SKM-1 (cell line): ENCODE data around the gene VPS26B.

Experiments
- DNase-seq: peaks from one replicate; lab custom pipeline; 2025; ENCODE audit not compliant: unreplicated experiment; lab: John Stamatoyannopoulos, UW

VPS26B gene

DNA sequence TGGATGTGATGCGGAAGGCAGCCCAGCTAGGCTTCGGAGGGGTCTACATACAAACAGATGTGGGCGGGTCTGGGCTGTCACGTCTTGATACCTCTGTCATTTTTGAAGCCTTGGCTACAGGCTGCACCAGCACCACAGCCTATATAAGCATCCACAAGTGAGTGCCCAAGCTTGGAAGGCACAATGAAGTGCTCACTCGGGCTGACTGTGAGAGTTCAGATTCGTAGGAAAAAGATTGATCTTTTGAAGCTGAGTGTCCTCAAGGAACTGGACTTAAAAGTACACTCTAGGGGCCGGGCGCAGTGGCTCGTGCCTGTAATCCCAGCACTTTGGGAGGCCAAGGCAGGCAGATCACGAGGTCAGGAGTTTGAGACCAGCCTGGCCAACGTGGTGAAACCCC, 32.6 kb downstream of the VPS26B start:
- no peak for DNase-seq

DNA sequence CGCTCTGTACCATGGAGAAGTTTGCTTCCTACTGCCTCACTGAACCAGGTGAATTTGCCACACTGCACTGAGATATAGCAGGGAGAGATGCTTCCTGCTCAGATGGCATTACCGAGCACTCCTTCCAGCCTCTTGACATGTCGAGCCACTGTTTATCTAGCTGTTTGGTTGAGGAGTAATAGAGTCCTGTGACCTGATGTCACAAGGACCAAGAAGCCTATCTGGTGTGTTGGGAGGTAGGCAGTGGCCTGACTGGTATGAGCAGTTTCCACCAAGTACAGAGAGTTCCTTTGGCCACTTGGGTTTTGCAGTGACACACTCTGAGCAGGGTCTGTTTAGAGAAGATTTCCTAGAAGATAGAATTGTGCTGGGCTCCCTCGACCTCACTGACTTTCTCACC, 34.1 kb downstream of the VPS26B start:
- no peak for DNase-seq

DNA sequence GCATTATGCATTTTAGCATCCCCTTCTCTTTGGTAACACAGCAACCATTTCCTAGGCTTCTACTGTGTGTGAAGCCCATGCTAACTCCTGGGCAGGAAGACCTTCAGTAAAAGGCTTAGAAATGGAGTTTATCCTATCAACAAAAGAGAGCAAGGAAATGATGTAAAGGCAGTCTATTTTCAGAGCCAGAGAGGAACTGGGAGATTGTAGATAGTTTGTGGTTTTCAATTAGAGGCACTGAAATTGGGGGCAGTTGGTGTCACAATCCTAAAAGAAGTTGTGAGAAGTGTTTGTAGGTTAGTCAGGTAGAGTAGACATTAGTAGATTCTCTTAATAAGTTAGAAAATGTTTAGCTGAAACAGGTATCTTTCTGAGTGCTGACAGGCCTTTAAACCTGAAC, 36.0 kb downstream of the VPS26B start:
- DNase-seq: peak; percentile 4

DNA sequence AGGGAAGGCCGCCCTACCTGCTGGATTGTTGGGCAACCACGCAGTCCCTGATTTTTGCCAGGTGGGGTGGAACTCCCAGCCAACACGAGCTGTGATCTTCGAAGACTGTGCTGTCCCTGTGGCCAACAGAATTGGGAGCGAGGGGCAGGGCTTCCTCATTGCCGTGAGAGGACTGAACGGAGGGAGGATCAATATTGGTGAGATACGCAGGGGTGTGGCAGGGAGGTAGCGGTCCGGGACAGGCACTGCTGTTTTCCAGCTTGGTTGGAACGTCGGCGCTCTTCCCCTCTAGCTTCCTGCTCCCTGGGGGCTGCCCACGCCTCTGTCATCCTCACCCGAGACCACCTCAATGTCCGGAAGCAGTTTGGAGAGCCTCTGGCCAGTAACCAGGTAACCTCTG, 36.5 kb downstream of the VPS26B start:
- no peak for DNase-seq

DNA sequence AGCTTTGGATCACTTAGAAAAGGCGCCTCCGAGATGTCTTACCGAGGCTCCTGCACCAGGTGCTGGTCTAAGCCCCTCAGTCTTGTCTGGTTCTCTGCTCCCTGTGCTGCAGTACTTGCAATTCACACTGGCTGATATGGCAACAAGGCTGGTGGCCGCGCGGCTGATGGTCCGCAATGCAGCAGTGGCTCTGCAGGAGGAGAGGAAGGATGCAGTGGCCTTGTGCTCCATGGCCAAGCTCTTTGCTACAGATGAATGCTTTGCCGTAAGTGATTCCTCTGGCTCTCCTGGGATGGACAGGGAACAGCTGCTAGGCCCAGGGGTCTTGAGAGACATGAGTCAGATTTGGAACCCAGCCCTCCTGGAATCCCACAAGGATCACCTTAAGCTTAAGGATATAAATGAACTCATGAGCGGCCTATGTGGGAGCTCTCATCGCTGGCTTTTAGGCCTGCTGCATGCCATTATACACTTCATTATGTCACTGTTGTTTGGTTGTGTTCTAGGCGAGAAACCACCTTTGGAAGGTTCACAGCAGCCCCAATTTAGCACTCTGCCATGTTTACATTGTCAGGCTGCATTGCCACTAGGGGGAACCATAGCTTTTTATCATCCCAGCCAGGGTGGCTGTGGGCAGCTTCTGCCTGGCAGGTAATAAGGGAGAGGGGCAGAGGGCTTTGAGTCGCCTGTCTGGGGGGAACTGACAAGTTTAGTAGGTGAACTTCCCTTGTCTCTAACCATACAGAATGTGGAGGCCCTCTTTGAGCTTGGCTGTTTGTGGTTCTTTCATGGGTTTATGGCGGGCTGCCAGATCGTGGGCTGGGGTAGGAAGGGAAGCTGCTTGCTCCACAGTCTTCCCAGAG, 37.4 kb downstream of the VPS26B start:
- DNase-seq: peak; percentile 11

DNA sequence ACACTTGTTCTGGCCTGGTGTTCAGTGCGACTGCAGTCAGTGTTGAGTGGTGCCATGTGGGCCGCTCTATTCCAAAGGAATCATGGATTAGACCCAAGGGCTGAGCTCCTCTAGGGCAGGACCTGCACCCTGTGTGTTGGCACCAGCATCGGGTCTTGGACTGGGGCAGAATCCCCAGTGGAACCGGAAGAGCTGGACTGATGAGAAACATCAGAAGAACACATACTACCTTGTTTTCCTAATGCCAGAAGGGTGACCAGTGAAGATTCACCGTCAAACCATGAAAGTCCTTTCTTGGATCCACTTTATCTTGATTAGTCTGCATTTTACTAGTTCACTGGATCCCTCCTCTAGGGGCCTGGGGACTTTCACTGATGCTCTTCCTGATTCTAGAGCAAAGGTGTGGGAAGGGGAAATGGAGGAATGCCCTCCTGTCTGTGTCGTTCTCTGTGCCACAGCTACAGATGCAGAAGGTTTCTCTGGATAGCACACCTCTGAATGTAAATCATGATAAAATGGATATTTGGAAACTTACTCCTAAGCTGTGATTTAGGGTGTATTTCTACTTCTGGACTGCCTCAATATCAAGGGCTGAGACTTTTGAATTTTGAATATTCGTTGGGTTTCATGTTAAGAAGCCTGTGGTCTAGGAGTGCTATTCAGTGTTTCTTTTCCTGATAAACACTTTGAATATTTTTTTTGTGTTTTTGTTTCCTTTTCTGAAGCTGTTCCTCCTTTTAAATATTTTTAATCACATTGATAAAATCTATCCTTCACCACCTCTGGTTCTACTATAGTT, 40.7 kb downstream of the VPS26B start:
- DNase-seq: no peak

DNA sequence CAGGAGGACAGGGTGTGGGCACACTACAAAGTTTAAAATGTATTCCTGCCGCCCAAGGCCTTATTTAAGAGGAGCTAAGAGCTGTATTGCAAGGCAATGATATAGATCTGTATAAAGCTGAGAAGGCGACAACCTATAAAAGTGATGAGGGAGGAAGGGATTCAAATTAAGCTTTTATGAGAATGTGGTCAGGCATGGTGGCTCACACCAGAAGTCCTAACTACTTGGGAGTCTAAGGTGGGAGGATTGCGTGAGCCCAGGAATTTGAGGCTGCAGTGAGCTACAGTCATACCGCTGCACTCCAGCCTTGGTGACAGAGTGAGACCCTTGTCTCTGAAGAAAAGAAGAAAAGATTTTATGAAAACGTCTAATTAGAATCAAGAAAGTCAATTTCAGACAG, 42.0 kb downstream of the VPS26B start:
- no peak for DNase-seq

DNA sequence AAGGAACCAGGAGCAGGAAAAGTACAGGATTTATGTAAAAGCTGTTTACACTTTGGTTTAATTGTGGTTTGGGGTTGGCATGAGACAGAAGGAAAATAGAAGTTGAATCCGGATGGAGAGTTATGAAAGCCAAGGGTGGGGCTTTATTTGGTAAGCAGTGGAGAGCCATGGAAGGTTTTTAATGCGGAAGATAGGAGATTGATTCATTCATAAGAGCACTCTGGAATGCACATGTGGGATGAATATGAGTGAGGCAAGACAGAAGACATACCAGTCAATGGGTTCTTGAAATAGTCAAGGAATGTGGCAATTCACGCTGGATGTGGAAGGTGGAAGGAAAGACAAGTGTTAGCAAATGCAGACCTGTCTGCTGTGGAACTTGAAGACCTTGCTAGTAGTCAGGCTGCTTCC, 42.4 kb downstream of the VPS26B start:
- DNase-seq: no peak

DNA sequence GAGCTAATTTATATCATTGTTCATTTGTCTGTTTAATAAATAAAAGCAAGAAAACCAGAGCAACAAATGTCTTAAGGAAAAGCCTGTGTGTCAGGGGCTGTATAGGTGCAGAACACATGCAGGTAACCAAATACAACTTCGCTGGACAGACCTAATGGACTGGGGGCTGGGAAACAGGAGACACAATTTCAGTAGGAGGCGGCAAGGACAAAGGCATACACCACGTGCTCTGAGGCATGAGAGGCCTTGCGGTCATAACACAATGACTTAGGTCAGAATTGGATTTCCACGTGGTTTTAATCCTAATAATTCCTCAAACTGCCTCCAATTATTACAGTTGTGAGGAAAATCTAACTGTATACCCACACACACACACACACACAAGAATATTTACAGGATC, 43.0 kb downstream of the VPS26B start:
- no peak for DNase-seq

DNA sequence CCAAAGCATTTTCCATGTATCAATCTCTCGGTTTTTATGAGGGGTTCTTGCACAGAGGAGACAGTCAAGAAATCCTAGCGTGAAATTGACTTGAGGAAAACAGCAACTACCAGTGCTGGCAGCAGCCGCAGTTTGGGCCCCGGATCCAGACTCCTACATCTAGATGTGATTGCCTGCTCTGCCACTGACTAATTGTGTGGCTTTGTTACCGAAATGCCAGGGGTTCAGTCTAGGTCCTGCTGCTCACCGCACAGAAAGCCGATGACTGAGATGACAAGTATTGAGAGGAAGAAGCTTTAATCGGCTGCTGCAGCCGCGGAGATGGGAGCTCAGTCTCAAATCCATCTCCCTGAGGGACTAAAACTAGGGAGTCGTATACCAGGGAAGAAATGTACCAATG, 43.5 kb downstream of the VPS26B start:
- DNase-seq: no peak

DNA sequence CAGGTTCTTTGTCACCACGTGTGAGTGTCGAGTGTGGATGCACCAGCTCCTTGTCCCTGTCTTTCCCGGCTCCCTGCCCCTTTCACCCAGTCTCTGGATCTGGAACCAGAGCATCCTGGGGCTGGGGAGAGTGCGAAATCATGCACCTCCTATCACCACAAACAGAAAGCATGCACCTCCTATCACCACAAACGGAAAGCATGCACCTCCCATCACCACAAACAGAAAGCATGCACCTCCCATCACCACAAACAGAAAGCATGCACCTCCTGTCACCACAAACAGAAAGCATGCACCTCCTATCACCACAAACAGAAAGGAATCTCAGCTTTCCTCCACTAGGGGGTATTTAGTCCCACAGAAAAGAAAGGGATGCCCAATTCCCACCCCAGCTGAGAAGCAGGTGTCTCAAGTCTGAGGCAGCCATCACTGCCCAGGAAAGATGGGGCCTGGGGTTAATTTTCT, 45.8 kb downstream of the VPS26B start:
- no peak for DNase-seq

DNA sequence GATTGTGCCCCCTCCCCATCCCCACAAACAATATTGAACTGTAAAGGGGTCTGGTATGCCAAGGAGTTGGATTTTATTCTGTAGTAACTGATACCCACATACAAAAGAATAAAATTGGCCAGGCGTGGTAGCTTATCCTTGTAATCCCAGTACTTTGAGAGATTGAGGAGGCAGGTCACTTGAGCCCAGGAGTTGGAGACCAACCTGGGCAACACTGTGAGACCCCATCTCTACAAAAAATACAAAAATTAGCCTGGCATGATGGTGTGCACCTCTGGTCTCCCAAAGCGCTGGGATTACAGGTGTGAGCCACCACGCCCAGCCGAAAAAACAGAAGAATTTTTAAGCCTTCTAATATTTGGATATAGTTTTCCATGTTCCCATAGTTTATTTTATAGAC, 47.5 kb downstream of the VPS26B start:
- DNase-seq: no peak

DNA sequence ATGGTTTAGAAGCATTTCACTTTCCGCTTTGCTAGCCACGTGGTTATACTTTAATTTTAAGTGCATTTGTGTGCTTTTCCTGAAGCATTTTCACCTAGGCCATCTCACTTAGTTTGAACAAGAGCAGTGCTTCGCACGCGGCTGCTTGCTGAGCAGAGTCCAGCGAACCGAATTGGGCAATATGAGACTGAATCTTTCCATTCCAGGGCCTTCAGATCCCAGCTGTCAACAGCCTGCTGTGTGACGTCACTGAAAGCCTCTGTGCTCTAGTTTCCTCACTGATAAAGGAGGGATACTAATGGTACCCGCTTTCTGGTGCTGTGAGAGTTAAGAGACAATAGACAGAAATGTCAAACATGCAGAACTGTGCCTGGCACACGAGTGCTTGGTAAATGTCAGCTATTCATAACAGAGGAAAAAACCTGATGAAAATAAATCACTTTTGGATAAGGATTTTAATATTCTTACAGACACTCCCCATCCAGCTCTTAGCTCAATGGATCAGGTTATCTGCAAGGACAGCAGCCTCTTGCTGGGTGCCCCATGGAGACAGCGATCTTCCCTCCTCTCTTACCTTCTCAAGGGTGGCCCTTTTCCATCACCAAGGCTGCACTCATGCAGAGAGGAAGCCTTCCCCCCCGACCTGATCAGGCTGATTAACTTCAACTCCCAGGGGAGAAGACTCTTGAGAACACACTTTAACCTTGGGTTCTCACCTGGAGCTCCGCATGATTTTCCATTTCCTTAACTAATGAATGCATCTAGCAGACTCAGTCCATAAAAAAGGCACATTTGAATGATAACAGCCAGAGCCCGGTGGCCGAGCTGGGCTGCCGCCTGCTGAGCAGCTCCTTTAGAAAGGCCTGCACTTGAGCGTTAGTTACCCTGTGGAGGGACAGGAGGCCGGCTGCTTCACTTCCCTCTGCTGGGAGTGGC, 48.2 kb downstream of the VPS26B start:
- DNase-seq: no peak

DNA sequence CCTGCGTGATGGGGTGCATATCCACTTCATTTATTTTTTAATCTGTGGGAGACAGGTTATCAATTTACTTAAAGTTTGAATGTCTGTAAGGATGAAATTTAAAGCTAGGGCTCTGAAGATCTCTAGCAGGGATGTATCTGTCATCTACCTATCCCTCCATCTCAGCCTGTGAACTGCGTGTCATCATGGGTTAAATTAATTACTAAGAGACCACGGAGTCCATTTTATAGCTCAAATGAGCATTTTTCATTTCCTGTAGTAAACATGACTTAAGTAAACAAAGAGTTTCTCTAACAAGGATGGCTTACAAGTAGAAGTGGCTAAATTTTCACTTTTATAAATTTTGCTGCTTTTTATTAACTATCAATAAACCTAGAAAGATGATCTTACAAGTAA, 48.8 kb downstream of the VPS26B start:
- DNase-seq: no peak

DNA sequence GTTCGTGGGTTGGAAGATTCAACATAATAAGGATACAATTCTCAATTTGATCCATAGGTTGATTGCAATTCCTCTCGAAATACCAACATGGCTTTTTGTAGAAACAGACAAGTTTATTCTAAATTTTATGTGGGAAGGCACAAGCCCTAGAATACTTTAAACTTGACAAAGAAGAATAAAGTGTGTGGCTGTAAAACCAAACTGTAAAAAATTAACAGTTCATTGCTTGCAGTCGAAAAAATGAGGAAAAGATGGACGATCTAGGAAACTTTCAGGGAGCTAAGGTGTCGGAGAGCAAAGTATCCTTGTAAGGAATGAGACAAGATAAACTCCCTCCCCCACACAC, 50.7 kb downstream of the VPS26B start:
- DNase-seq: no peak

DNA sequence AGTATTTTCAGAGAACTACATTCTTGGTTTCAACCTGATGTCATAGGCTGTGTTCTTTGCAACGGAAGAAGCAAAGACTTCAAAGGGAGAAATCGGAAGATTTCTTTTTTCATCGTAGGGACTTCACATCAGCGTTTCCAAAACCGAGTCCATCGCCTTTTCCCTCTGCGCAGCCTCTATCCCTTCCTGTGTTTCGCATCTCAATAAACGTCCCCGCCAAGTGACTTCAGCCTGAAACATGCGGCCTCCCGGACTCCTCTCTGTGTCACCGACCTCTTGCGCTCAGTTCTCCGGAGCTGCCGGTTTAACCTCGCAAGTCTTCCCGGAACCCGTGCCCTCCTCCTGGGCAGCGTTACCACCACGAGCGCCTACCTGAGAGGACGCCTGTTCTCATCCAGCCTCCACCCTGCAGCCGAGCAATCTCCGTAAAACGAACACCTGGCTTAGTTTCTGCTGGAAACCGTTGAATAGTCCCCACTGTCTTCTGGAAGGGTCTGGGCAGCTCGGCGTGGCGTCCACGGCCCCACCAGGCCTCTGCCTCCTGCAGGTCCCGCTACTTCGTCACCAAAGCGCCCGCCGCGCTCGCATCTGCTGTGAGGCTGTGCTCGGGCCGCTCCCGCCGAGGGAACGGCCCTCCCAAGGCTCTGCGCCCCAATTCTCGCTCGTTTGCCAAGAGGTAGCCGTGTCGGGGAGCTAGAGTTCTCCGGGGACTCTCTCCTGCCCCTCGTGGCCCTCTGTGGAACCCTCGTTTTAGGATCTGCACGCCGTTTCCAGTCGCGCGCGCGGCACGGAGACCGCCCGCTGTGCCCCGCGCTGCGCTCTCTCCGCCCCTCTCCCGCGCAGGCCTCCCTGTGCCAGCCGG, 51.3 kb downstream of the VPS26B start, which contains the start of gene GLB1L3:
Gene GLB1L3, plus strand, starts transcription at position 846 of the 862 bp plus-strand sequence. CDS start 362 bp downstream, outside the sequence.
- no peak for DNase-seq

DNA sequence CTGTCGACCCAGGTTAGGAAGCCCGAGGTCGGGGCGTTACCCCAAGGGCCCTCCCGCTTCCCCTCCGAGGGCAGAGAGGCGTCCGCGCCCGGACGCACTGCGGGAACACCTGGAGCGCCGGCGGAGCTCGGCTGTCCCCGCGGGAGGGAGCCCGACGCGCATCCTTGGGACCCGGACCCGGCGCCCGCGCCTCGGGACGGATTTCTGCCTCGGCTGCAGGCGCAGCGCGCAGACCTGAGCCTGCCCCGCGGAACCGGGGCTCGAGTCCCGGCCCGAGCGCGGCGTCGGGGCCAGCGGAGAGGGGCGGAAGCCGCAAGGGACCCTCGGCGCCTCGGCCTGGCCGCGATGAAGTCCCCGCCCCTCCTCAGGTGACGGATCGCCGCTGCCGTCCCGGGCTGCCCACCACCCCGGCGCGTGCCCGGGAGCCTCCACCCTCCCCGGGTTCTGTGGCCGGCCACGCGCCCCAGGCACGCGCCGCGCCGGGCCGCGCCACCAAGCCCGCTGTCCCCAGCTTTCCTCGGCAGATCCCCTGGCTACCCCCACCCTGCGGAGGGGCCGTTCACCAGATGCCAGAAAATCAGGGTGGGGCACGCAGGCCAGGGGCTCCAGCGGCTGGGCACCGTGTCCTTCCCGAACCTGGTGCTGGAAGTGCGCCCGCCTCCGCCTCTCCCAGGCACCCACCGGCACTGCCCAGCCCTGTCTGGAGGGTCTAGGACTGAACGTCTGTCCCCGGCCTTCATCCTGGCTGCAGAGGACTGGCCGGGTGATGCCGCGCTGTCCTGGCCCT, 52.1 kb downstream of the VPS26B start:
- no peak for DNase-seq

DNA sequence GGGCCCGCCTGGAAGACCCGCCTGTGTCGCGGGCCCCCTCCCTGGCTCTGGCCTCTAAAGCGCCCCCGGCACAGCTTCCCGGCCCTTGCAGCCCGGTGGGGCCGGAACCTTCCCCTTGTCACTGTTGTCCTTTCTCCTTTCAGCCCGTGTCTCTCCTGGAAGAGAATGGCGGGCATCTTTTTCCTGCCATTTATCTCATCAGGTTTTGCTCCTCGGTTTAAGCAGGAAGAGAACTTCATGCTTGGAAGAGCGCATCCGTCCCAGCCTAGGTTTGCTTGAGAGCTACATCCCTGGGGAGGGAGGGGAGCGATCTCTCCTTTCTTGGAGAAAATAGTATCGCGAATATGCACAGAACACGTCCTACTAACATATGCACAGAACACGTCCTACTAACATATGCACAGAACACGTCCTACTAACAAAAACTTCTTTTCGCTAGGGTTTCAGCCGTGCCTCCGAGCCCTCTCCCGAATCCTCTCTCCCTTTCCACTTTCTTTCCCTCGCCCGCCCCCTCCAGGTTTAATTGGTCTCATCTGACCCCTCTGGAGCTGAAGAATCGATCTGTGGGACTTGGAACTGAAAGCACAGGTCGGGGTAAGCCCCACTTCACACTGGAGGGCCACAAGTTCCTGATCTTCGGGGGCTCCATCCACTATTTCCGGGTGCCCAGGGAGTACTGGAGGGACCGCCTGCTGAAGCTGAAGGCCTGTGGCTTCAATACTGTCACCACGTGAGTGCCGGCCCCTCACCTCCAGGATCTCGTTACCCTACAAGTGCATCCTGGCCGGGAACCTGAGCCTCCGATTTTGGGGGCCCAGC, 52.9 kb downstream of the VPS26B start:
- DNase-seq: no peak

DNA sequence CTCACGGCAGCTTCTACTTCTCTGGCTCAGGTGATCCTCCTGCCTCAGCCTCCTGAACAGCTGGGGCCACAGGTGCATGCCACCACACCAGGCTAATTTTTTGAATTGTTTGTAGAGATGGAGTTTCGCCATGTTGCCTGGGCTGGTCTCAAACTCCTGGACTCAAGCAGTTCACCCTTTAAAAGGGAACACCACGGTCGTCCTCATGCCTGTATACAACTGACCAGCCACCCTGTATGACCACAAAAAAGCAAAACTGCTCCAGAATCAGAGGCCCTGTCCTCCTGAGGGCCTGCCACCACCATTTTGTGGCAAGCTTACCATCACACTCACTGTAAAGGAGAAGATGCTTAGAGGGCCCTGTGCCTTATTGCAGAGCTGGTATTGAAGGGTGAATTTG, 53.9 kb downstream of the VPS26B start:
- DNase-seq: no peak
